ENCODE measurements around the gene VRK1.

DNA sequence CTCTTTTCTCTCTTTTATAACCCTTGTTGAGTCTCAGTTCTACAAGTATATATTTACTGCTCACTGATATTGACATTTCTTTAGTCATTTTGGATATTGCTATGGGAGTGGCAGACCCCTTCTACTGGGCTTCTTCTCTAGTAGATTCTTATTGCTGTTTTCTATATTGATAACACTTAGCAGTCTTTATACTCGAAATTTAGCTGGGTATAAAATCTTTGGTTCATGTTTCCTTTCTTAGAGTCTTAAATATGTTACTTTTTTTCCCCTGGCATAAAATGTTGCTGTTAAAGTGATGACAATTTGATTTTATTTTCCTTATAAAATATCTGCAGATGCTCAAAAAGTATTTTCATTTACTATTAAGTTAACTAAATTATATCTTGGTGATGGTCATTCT lies 32.6 kb downstream of the VRK1 start:
- TF ChIP-seq POLR2A (IDR thresholded peaks at IDR 0.05) (no peak), POLR2AphosphoS5 (IDR thresholded peaks at IDR 0.05) (no peak), EP300 (IDR thresholded peaks at IDR 0.05) (no peak)
- TF ChIP-seq, protein P1, sequence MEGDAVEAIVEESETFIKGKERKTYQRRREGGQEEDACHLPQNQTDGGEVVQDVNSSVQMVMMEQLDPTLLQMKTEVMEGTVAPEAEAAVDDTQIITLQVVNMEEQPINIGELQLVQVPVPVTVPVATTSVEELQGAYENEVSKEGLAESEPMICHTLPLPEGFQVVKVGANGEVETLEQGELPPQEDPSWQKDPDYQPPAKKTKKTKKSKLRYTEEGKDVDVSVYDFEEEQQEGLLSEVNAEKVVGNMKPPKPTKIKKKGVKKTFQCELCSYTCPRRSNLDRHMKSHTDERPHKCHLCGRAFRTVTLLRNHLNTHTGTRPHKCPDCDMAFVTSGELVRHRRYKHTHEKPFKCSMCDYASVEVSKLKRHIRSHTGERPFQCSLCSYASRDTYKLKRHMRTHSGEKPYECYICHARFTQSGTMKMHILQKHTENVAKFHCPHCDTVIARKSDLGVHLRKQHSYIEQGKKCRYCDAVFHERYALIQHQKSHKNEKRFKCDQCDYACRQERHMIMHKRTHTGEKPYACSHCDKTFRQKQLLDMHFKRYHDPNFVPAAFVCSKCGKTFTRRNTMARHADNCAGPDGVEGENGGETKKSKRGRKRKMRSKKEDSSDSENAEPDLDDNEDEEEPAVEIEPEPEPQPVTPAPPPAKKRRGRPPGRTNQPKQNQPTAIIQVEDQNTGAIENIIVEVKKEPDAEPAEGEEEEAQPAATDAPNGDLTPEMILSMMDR (IDR thresholded peaks at IDR 0.05) = no peak

All from stomach (tissue), 4 donors.